Heart left ventricle (tissue), 16 donors: ENCODE measurements around the gene TUBB2B. TPM values are rescaled to one million over a fixed set of nuclear protein-coding genes. Genes with fewer than 3 reads are reported as not detected.
"Not testable (repeated sequence)": the region's sequence is repeated elsewhere in the genome, so short reads cannot be mapped to it uniquely, and the experiment has no call there.

Experiments
- ATAC-seq, 4 donors: fragments of 200-7000 bp; cut with Tn5 transposase; one replicate each; pipeline ENCODE4 v1.9.1; 2020 to 2022; ENCODE audit warnings: moderate library complexity in 4 of 4, mild to moderate bottlenecking in 3 of 4, moderate number of reproducible peaks in 1 of 4
- DNase-seq, 5 donors: peaks; one replicate each; pipeline ENCODE4 v3.0.0-alpha.2; 2020
- H3K27ac ChIP-seq, 12 donors: fragments of 200-600 bp; sonication (generic) in 4 of 12; one replicate each; pipeline versions ENCODE4 v1.5.0 to v1.8.0; 2016 to 2022; ENCODE audit warnings: mild to moderate bottlenecking in 2 of 12
- H3K27me3 ChIP-seq, 9 donors: fragments of 200-600 bp; sonication (generic) in 2 of 9; one replicate each; pipeline versions ENCODE4 v1.5.1 to v1.8.0; 2016 to 2022; ENCODE audit warnings: mild to moderate bottlenecking in 3 of 9
- H3K36me3 ChIP-seq, 9 donors: fragments of 200-600 bp; sonication (generic) in 2 of 9; one replicate each; pipeline versions ENCODE4 v1.5.0 to v1.8.0; 2018 to 2022; ENCODE audit warnings: mild to moderate bottlenecking in 2 of 9
- H3K4me1 ChIP-seq, 12 donors: fragments of 200-600 bp; sonication (generic) in 4 of 12; one replicate each; pipeline versions ENCODE4 v1.5.0 to v1.8.0; 2016 to 2022; ENCODE audit warnings: mild to moderate bottlenecking in 3 of 12
- H3K4me3 ChIP-seq, 12 donors: fragments of 200-600 bp; sonication (generic) in 4 of 12; one replicate each; pipeline versions ENCODE4 v1.5.0 to v1.8.0; 2017 to 2022; ENCODE audit warnings: mild to moderate bottlenecking in 9 of 12, moderate library complexity in 4 of 12
- H3K9me3 ChIP-seq, 12 donors: fragments of 200-600 bp; sonication (generic) in 4 of 12; one replicate each; pipeline versions ENCODE4 v1.5.0 to v1.8.0; 2016 to 2022; ENCODE audit warnings: mild to moderate bottlenecking in 1 of 12
- CTCF ChIP-seq, 12 donors: fragments of 200-600 bp; sonication (generic) in 4 of 12; IDR thresholded peaks; one replicate each; pipeline versions ENCODE4 v1.5.0 to v1.8.0; 2018 to 2022; ENCODE audit warnings: antibody characterized with exemption in 12 of 12, mild to moderate bottlenecking in 5 of 12
- POLR2A ChIP-seq, 2 donors: fragments of 450-650 bp; IDR thresholded peaks; one replicate each; pipeline ENCODE4 v1.6.1; 2017; ENCODE audit warnings: antibody characterized with exemption in 2 of 2, mild to moderate bottlenecking in 2 of 2, moderate library complexity in 2 of 2
- WGBS, 4 donors: extraction: QIAGEN DNeasy Blood & Tissue Kit in 2 of 4; methylation state at CpG; one replicate each; pipeline versions ENCODE4 v1.1.5 to v1.1.7; 2013 to 2018; 5-methylcytosine and 5-hydroxymethylcytosine counted together
- intact Hi-C, 10 donors: fragments of 100-400 bp; cut with DNase I; formaldehyde crosslinking; loops; one replicate each; pipeline versions ENCODE4 v1.11.1 to v1.14.2; 2022
- polyA plus RNA-seq, 2 donors: library from polyadenylated mRNA; stranded (reverse); fragments of 200-250 nt; gene quantifications; one replicate each; pipeline ENCODE4 v1.2.3, GENCODE V29; 2013
- total RNA-seq, 9 donors: library from RNA; depleted of rRNA in 2 of 9; stranded (reverse); fragments of >200 nt in 2 of 9; fragmentation: NEBNext Ultra II Directional in 3 of 9; extraction: Animal tissue kit (Norgen Biotek cat#: 25700) in 3 of 9; gene quantifications; one replicate each; pipeline versions ENCODE4 v1.1.0 to v1.2.4, GENCODE V29; 2016 to 2023
- donor health status: ischemic (EF 13 %, LVEDD 7.1; RV severe dilation, severe dysfunction).
- donor health status: healthy with polysubstance abuse.
- donor health status: DM: no; HTN: yes; CAD: no.
- donor health status: DM: no; HTN: no; CAD: no.
- donor health status: ischemic (EF 25% LVEDD 6.9; RV normal size, moderate dysfunction).
- donor health status: ischemic (EF 25% LVEDD 5.7; RV mildly dilated, moderate dysfunction).
- donor health status: healthy.
- donor health status: DM: yes; HTN: yes; CAD: no.
- donor health status: ischemic (EF 35%, LVEDD 5.7; RV mildly dilated, moderate dysfunction).
- donor health status: nonischemic (EF 11% LVEDD 7.7; RV severe dilation, severe dysfunction).
- donor health status: DM: yes; HTN: yes; CAD: no.
- donor health status: PGD.
- donor health status: ischemic (EF 29% LVEDD 5.4; RV normal size, mild dysfunction).
- donor health status: nonischemic (EF 23%, LVEDD 6.1; RV moderate dilation, normal function).

The TUBB2B gene
- total and polyA plus RNA-seq, 11 donors: 0.90 to 3.4 (median 1.5) TPM

- TF ChIP-seq CTCF (IDR thresholded peaks at IDR 0.05) (no peak), POLR2A (IDR thresholded peaks at IDR 0.05) (no peak)
- peaks cover 0 to 12% (median 0%) of the 10 kb centered on the region in 12 donors for H3K9me3 ChIP-seq
- no peak overlapping the region for H3K4me3 ChIP-seq
- H3K36me3 ChIP-seq: no peaks in the 10 kb centered on the region
- ATAC-seq: no peak
- no peaks in the 10 kb centered on the region for H3K27me3 ChIP-seq
- intact Hi-C loops: no loop called here
- no peak overlapping the region for H3K27ac ChIP-seq
- no peak for DNase-seq
- WGBS, 4 donors: 90 to 96% (median 92%) methylated on average over 2 of the region's 2 CpGs
- H3K4me1 ChIP-seq: no peaks in the 10 kb centered on the region
Measured at GRCh38 chr6:3201388-3201787, 26.1 kb downstream of the TUBB2B start.

GRCh38 chr6:3200682-3201081, 26.8 kb downstream of the TUBB2B start:
- DNase-seq (no peak), ATAC-seq (no peak)
- Histone ChIP-seq H3K4me1 (no peaks in the 10 kb centered on the region), H3K4me3 (no peak overlapping the region), H3K36me3 (no peaks in the 10 kb centered on the region), H3K27me3 (no peaks in the 10 kb centered on the region), H3K9me3 (peaks cover 0 to 12% (median 0%) of the 10 kb centered on the region in 12 donors), H3K27ac (no peak overlapping the region)
- TF ChIP-seq CTCF (IDR thresholded peaks at IDR 0.05): no peak
- TF ChIP-seq POLR2A (IDR thresholded peaks at IDR 0.05): no peak
- intact Hi-C loops: no loop called here

GRCh38 chr6:3199382-3199781, 28.1 kb downstream of the TUBB2B start:
- no peak overlapping the region for H3K4me3 ChIP-seq
- no peak for DNase-seq
- 64 to 82% (median 78%) methylated on average over 5 of the region's 5 CpGs for WGBS, 4 donors
- H3K4me1 ChIP-seq: peaks cover 0 to 10% (median 0%) of the 10 kb centered on the region in 12 donors
- no peak overlapping the region for H3K27ac ChIP-seq
- no peak for ATAC-seq
- H3K9me3 ChIP-seq: peaks cover 0 to 11% (median 0%) of the 10 kb centered on the region in 12 donors
- TF ChIP-seq CTCF (IDR thresholded peaks at IDR 0.05) (no peak), POLR2A (IDR thresholded peaks at IDR 0.05) (no peak)
- H3K36me3 ChIP-seq: no peaks in the 10 kb centered on the region
- no peaks in the 10 kb centered on the region for H3K27me3 ChIP-seq
- intact Hi-C loops: no loop called here

- 75 to 88% (median 86%) methylated on average over 3 to 4 of the region's 5 CpGs for WGBS, 4 donors
- not testable (repeated sequence) for H3K36me3 ChIP-seq, ATAC-seq
Measured at GRCh38 chr6:3197734-3198133, 29.7 kb downstream of the TUBB2B start.

GRCh38 chr6:3196770-3197169, 30.7 kb downstream of the TUBB2B start:
- WGBS, 4 donors: 78 to 87% (median 86%) methylated on average over 5 of the region's 5 CpGs
- no peak overlapping the region for H3K27ac ChIP-seq
- ATAC-seq (no peak), DNase-seq (no peak)
- TF ChIP-seq POLR2A (IDR thresholded peaks at IDR 0.05): no peak
- no peak for TF ChIP-seq CTCF (IDR thresholded peaks at IDR 0.05)
- H3K36me3 ChIP-seq: no peaks in the 10 kb centered on the region
- no peak overlapping the region for H3K4me3 ChIP-seq
- H3K4me1 ChIP-seq: peaks cover 0 to 10% (median 0%) of the 10 kb centered on the region in 12 donors
- peaks cover 0 to 7% (median 0%) of the 10 kb centered on the region in 12 donors for H3K9me3 ChIP-seq
- no peaks in the 10 kb centered on the region for H3K27me3 ChIP-seq
- intact Hi-C loops: no loop called here

More at GRCh38 chr6:3197734-3198133, 29.7 kb downstream of the TUBB2B start:
- H3K4me3 ChIP-seq, intact Hi-C loops, H3K4me1 ChIP-seq, DNase-seq, H3K27ac ChIP-seq, H3K9me3 ChIP-seq, H3K27me3 ChIP-seq: not testable (repeated sequence)
